SK-N-SH treated with all-trans-retinoic acid at 6 μM for 48 hours (cell line): ENCODE measurements around the gene RFX7.

ENCODE experiments used
- ATAC-seq: fragments of 200-7000 bp; cut with Tn5 transposase; 3 replicates; pipeline ENCODE4 v1.9.1; 2020; ENCODE audit warnings: mild to moderate bottlenecking, moderate library complexity
- ARNTL ChIP-seq: fragments of 450-650 bp; formaldehyde crosslinking; IDR thresholded peaks from 2 replicates; pipeline ENCODE4 v1.5.0; 2020; ENCODE audit warnings: low read depth, mild to moderate bottlenecking, moderate library complexity, borderline replicate concordance
- BACH2 ChIP-seq: fragments of 250-450 bp; sonication (Bioruptor Pico); IDR thresholded peaks from 2 replicates; pipeline ENCODE4 v1.9.0; 2021; ENCODE audit warnings: mild to moderate bottlenecking, borderline replicate concordance
- CREB5 ChIP-seq: fragments of 250-450 bp; sonication (Bioruptor Pico); IDR thresholded peaks from 2 replicates; pipeline ENCODE4 v1.5.1; 2020; ENCODE audit warnings: low read depth, mild to moderate bottlenecking, moderate library complexity
- CSDC2 ChIP-seq: fragments of 250-450 bp; sonication (Bioruptor Pico); IDR thresholded peaks from 2 replicates; pipeline ENCODE4 v1.5.0; 2020; ENCODE audit warnings: mild to moderate bottlenecking, moderate library complexity
- ESRRG ChIP-seq: fragments of 250-450 bp; sonication (Bioruptor Pico); IDR thresholded peaks from 2 replicates; pipeline ENCODE4 v1.6.1; 2021; ENCODE audit warnings: mild to moderate bottlenecking
- ISL1 ChIP-seq: fragments of 250-450 bp; sonication (Bioruptor Pico); IDR thresholded peaks from 2 replicates; pipeline ENCODE4 v2.1.2; 2022; ENCODE audit warnings: mild to moderate bottlenecking, moderate library complexity
- OSR1 ChIP-seq: fragments of 250-450 bp; sonication (Bioruptor Pico); IDR thresholded peaks from 2 replicates; pipeline ENCODE4 v1.8.0; 2022; ENCODE audit warnings: moderate library complexity, mild to moderate bottlenecking, inconsistent platforms
- PATZ1 ChIP-seq: fragments of 250-450 bp; sonication (Bioruptor Pico); IDR thresholded peaks from 2 replicates; pipeline ENCODE4 v1.8.0; 2020; ENCODE audit warnings: mild to moderate bottlenecking, moderate library complexity, borderline replicate concordance
- POU6F1 ChIP-seq: fragments of 250-450 bp; sonication (Bioruptor Pico); IDR thresholded peaks from 2 replicates; pipeline ENCODE4 v1.8.0; 2021; ENCODE audit warnings: low read depth, mild to moderate bottlenecking, moderate library complexity, borderline replicate concordance
- SNAI2 ChIP-seq: fragments of 250-450 bp; sonication (Bioruptor Pico); IDR thresholded peaks from 2 replicates; pipeline ENCODE4 v1.5.0; 2020; ENCODE audit warnings: mild to moderate bottlenecking, moderate library complexity
- TCF4 ChIP-seq: fragments of 250-450 bp; sonication (Bioruptor Pico); IDR thresholded peaks from 2 replicates; pipeline ENCODE4 v1.8.0; 2021; ENCODE audit warnings: mild to moderate bottlenecking, moderate library complexity, borderline replicate concordance
- TOX ChIP-seq: fragments of 250-450 bp; sonication (Bioruptor Pico); IDR thresholded peaks from 2 replicates; pipeline ENCODE4 v1.8.0; 2021; ENCODE audit warnings: mild to moderate bottlenecking, moderate library complexity, borderline replicate concordance
- TSHZ2 ChIP-seq: fragments of 250-450 bp; sonication (Bioruptor Pico); IDR thresholded peaks from 2 replicates; pipeline ENCODE4 v1.5.0; 2020; ENCODE audit warnings: mild to moderate bottlenecking, moderate library complexity
- ZC3H10 ChIP-seq: fragments of 250-450 bp; sonication (Bioruptor Pico); IDR thresholded peaks from 2 replicates; pipeline ENCODE4 v1.5.1; 2021; ENCODE audit warnings: mild to moderate bottlenecking, moderate library complexity
- ZNF70 ChIP-seq: fragments of 450-650 bp; formaldehyde crosslinking; IDR thresholded peaks from 2 replicates; pipeline ENCODE4 v1.5.0; 2020; ENCODE audit warnings: mild to moderate bottlenecking, moderate library complexity
- ZNF8 ChIP-seq: fragments of 450-650 bp; formaldehyde crosslinking; IDR thresholded peaks from 2 replicates; pipeline ENCODE4 v1.5.0; 2020; ENCODE audit warnings: mild to moderate bottlenecking, moderate library complexity

The RFX7 gene

GRCh38 chr15:56194035-56194434 lies 49.6 kb downstream of the RFX7 start:
- no peak for TF ChIP-seq SNAI2 (CRISPR knock-in tag)
- TF ChIP-seq ZC3H10 (CRISPR knock-in tag) = no peak
- TF ChIP-seq CSDC2 (CRISPR knock-in tag) = no peak
- TF ChIP-seq OSR1 (CRISPR knock-in tag) = no peak
- TF ChIP-seq ISL1 (CRISPR knock-in tag) = no peak
- TF ChIP-seq PATZ1 (CRISPR knock-in tag) = no peak
- TF ChIP-seq ESRRG = no peak
- TF ChIP-seq TSHZ2 (CRISPR knock-in tag) = no peak
- no peak for TF ChIP-seq TCF4 (CRISPR knock-in tag)
- no peak for TF ChIP-seq ARNTL (CRISPR knock-in tag)
- TF ChIP-seq ZNF70 = no peak
- TF ChIP-seq TOX (CRISPR knock-in tag) = no peak
- no peak; the same call in 2 of the 3 replicates for ATAC-seq

GRCh38 chr15:56192659-56193442 lies 50.8 kb downstream of the RFX7 start:
- TF ChIP-seq ZC3H10 (CRISPR knock-in tag) = no peak
- TF ChIP-seq POU6F1 (CRISPR knock-in tag) = no peak
- no peak for TF ChIP-seq ZNF8 (CRISPR knock-in tag)
- TF ChIP-seq ESRRG = no peak
- no peak for TF ChIP-seq BACH2 (CRISPR knock-in tag)
- TF ChIP-seq OSR1 (CRISPR knock-in tag) = no peak
- no peak for TF ChIP-seq TSHZ2 (CRISPR knock-in tag)
- TF ChIP-seq SNAI2 (CRISPR knock-in tag) = no peak
- no peak for TF ChIP-seq TCF4 (CRISPR knock-in tag)
- no peak for TF ChIP-seq CREB5 (CRISPR knock-in tag)
- no peak for TF ChIP-seq CSDC2 (CRISPR knock-in tag)
- TF ChIP-seq PATZ1 (CRISPR knock-in tag) = no peak

More at GRCh38 chr15:56192659-56193442, 50.8 kb downstream of the RFX7 start:
- ATAC-seq = no peak
